SK-N-SH (cell line): ENCODE results near the gene ID4. TPM values are rescaled to one million over a fixed set of nuclear protein-coding genes. Genes with fewer than 3 reads are reported as not detected.

Source experiments
- CTCF ChIA-PET: fragments of 300-600, 350-600 bp; formaldehyde crosslinking; extraction: SDS; loops from one replicate; lab custom pipeline; 2021; lab: Yijun Ruan, JAX
- POLR2A ChIA-PET: fragments of 350-600 bp; sonication (Branson Sonifier 250); formaldehyde crosslinking; extraction: SDS; loops from one replicate; lab custom pipeline; 2020; ENCODE audit warnings: antibody characterized with exemption, inconsistent platforms; lab: Yijun Ruan, JAX
- DNase-seq: peaks from one replicate; pipeline ENCODE4 v3.0.0; 2012
- H2AFZ ChIP-seq: fragments of 200-600 bp; sonication (generic); 2 replicates; pipeline ENCODE4 v1.8.1; 2016; ENCODE audit warnings: antibody characterized with exemption, mild to moderate bottlenecking, low read depth
- H3F3A ChIP-seq: fragments of 200-600 bp; sonication (generic); replicated peaks from 2 replicates; pipeline ENCODE3; 2016; ENCODE audit warnings: antibody characterized with exemption, mild to moderate bottlenecking; ENCODE audit not compliant: insufficient read depth
- H3K27ac ChIP-seq, 2 experiments: fragments of 200-500 bp in 1 of 2; fragments of 200-600 bp in 1 of 2; sonication (Bioruptor generic) in 1 of 2; sonication (generic), shearing (Covaris generic) in 1 of 2; 2 replicates each; pipeline versions ENCODE4 v1.5.1 to v1.6.1; 2014 to 2016; ENCODE audit warnings: low read depth in 2 of 2, inconsistent platforms in 1 of 2, low read length in 1 of 2, mild to moderate bottlenecking in 1 of 2, mixed read lengths in 1 of 2
- H3K27me3 ChIP-seq: fragments of 200-600 bp; sonication (generic), shearing (Covaris generic); 2 replicates; pipeline ENCODE4 v1.6.1; 2016; ENCODE audit warnings: mixed run types; ENCODE audit not compliant: insufficient read depth
- H3K36me3 ChIP-seq, 2 experiments: fragments of 200-500 bp in 1 of 2; fragments of 200-600 bp in 1 of 2; sonication (Bioruptor generic) in 1 of 2; sonication (generic) in 1 of 2; replicated peaks in 1 of 2; 2 replicates each; pipeline versions ENCODE3 to v1.5.1; 2014 to 2016; ENCODE audit warnings: low read length in 1 of 2, mild to moderate bottlenecking in 1 of 2; ENCODE audit not compliant: insufficient read depth in 2 of 2, control insufficient read depth in 1 of 2
- H3K4me1 ChIP-seq, 2 experiments: fragments of 200-500 bp in 1 of 2; fragments of 200-600 bp in 1 of 2; sonication (Bioruptor generic) in 1 of 2; sonication (generic), shearing (Covaris generic) in 1 of 2; 2 replicates each; pipeline versions ENCODE4 v1.5.1 to v1.6.1; 2014 to 2016; ENCODE audit warnings: low read depth in 1 of 2, low read length in 1 of 2, mixed run types in 1 of 2; ENCODE audit not compliant: insufficient read depth in 2 of 2, control insufficient read depth in 1 of 2
- H3K4me2 ChIP-seq: fragments of 200-600 bp; sonication (generic), shearing (Covaris generic); 2 replicates; pipeline ENCODE4 v1.6.1; 2017; ENCODE audit warnings: mixed run types
- H3K4me3 ChIP-seq, 2 experiments: fragments of 200-500 bp in 1 of 2; fragments of 200-600 bp in 1 of 2; sonication (Bioruptor generic) in 1 of 2; sonication (generic), shearing (Covaris generic) in 1 of 2; 2 replicates each; pipeline versions ENCODE4 v1.5.1 to v1.8.1; 2014 to 2016; ENCODE audit warnings: low read depth in 2 of 2, inconsistent platforms in 1 of 2, low read length in 1 of 2, mild to moderate bottlenecking in 1 of 2, mixed read lengths in 1 of 2, moderate library complexity in 1 of 2
- H3K79me2 ChIP-seq: fragments of 200-600 bp; sonication (generic); 2 replicates; pipeline ENCODE4 v1.8.1; 2017; ENCODE audit warnings: mild to moderate bottlenecking; ENCODE audit not compliant: insufficient read depth
- H3K9ac ChIP-seq: fragments of 200-600 bp; sonication (generic); 2 replicates; pipeline ENCODE4 v1.6.1; 2017; ENCODE audit warnings: mixed run types
- H3K9me2 ChIP-seq: fragments of 200-600 bp; sonication (generic); 2 replicates; pipeline ENCODE4 v1.6.1; 2017; ENCODE audit warnings: mixed run types
- H3K9me3 ChIP-seq: fragments of 200-600 bp; sonication (generic); 2 replicates; pipeline ENCODE4 v1.6.1; 2017; ENCODE audit warnings: mixed run types, mild to moderate bottlenecking, moderate library complexity
- H4K20me1 ChIP-seq: fragments of 200-600 bp; sonication (generic); 2 replicates; pipeline ENCODE4 v1.6.1; 2017; ENCODE audit warnings: mild to moderate bottlenecking, mixed run types; ENCODE audit not compliant: insufficient read depth
- CTCF ChIP-seq: fragments of 200-600 bp; sonication (generic); IDR thresholded peaks from 2 replicates; pipeline ENCODE4 v1.6.1; 2017; ENCODE audit warnings: antibody characterized with exemption, mild to moderate bottlenecking, moderate library complexity
- EP300 ChIP-seq, 2 experiments: IDR thresholded peaks; 2 replicates each; pipeline versions ENCODE4 v1.4.0 to v1.6.1; 2012; ENCODE audit warnings: borderline replicate concordance in 1 of 2, low read depth in 1 of 2, low read length in 1 of 2
- EZH2phosphoT487 ChIP-seq: fragments of 200-600 bp; sonication (generic); IDR thresholded peaks from 2 replicates; pipeline ENCODE4 v1.6.1; 2017; ENCODE audit warnings: low read depth, mixed run types, mild to moderate bottlenecking, antibody characterized with exemption, moderate library complexity, borderline replicate concordance
- FOSL2 ChIP-seq: IDR thresholded peaks from 2 replicates; pipeline ENCODE4 v1.4.0; 2012; ENCODE audit warnings: low read depth, mild to moderate bottlenecking, moderate library complexity, borderline replicate concordance
- GABPA ChIP-seq: IDR thresholded peaks from 2 replicates; pipeline ENCODE4 v1.4.0; 2012; ENCODE audit warnings: low read depth, mild to moderate bottlenecking
- GATA2 ChIP-seq: sonication (generic); formaldehyde crosslinking; IDR thresholded peaks from 2 replicates; pipeline ENCODE4 v1.5.0; 2020; ENCODE audit warnings: mild to moderate bottlenecking, missing genetic modification reagents
- IRF3 ChIP-seq: fragments of 150-350 bp; IDR thresholded peaks from 2 replicates; pipeline ENCODE4 v1.6.1; 2016; ENCODE audit warnings: mild to moderate bottlenecking, low read depth, low read length
- JUND ChIP-seq: IDR thresholded peaks from 2 replicates; pipeline ENCODE4 v1.4.0; 2012
- MAX ChIP-seq: IDR thresholded peaks from 2 replicates; pipeline ENCODE4 v1.4.0; 2012; ENCODE audit warnings: low read depth
- MEF2A ChIP-seq: IDR thresholded peaks from 2 replicates; pipeline ENCODE4 v1.4.0; 2012; ENCODE audit warnings: low read depth, borderline replicate concordance
- NFIC ChIP-seq: IDR thresholded peaks from 2 replicates; pipeline ENCODE4 v1.4.0; 2012; ENCODE audit warnings: borderline replicate concordance
- RCOR1 ChIP-seq: fragments of 150-350 bp; IDR thresholded peaks from 2 replicates; pipeline ENCODE4 v1.6.1; 2017; ENCODE audit warnings: antibody characterized with exemption, low read length
- RFX5 ChIP-seq: IDR thresholded peaks from 2 replicates; pipeline ENCODE4 v1.6.1; 2012; ENCODE audit warnings: mild to moderate bottlenecking, improper control_type of control experiment, low read length
- RXRA ChIP-seq: IDR thresholded peaks from 2 replicates; pipeline ENCODE4 v1.4.0; 2012; ENCODE audit warnings: low read depth, mild to moderate bottlenecking, borderline replicate concordance
- SIN3A ChIP-seq: IDR thresholded peaks from 2 replicates; pipeline ENCODE4 v1.6.1; 2012; ENCODE audit warnings: low read depth, mild to moderate bottlenecking, low read length, moderate library complexity, borderline replicate concordance
- ZBTB33 ChIP-seq: IDR thresholded peaks from 2 replicates; pipeline ENCODE4 v1.4.0; 2012; ENCODE audit warnings: low read depth, borderline replicate concordance
- WGBS: methylation state at CpG from one replicate; pipeline ENCODE4 v1.1.6; 2017; ENCODE audit warnings: low lambda C conversion rate; 5-methylcytosine and 5-hydroxymethylcytosine counted together
- polyA plus RNA-seq, 3 experiments: library from polyadenylated mRNA; depleted of rRNA; stranded (reverse); fragments of >200 nt; gene quantifications; 2 replicates each; pipeline ENCODE4 v1.2.3, GENCODE V29; 2012

ID4 gene
- polyA plus RNA-seq, 1 of the 3 experiments (the other 2 are of a cell fraction), result 4.9 TPM

- TF ChIP-seq MAX (no peak), RFX5 (no peak), MEF2A (no peak), EP300 (IDR thresholded peaks at IDR 0.05; ENCODE audit: borderline replicate concordance in 1 of 2, low read depth in 1 of 2, low read length in 1 of 2) (no peak), RXRA (no peak), CTCF (no peak), SIN3A (no peak)
Observed at GRCh38 chr6:19806971-19807396, 30.2 kb upstream of the ID4 start (continued).

GRCh38 chr6:19811397-19812079 lies 25.6 kb upstream of the ID4 start:
- DNase-seq, result no peak
- no peak overlapping the region for H3K4me2 ChIP-seq
- no peaks in the 10 kb centered on the region for H3K9me2 ChIP-seq
- no peak overlapping the region for H3K27ac ChIP-seq
- H3K4me3 ChIP-seq, result no peak overlapping the region
- no peak overlapping the region for H2AFZ ChIP-seq
- no peaks in the 10 kb centered on the region for H3K9me3 ChIP-seq
- 81% methylated on average over 11 of the region's 11 CpGs for WGBS
- ChIA-PET POLR2A (no interaction called here), CTCF (no interaction called here)
- TF ChIP-seq JUND (no peak), NFIC (no peak), EP300 (IDR thresholded peaks at IDR 0.05; ENCODE audit: borderline replicate concordance in 1 of 2, low read depth in 1 of 2, low read length in 1 of 2) (no peak), GATA2 (CRISPR knock-in tag) (no peak), ZBTB33 (no peak), EZH2phosphoT487 (no peak), IRF3 (no peak), SIN3A (no peak), RFX5 (no peak), RCOR1 (no peak), GABPA (no peak), FOSL2 (no peak)
- no peaks in the 10 kb centered on the region for H3F3A ChIP-seq
- no peaks in the 10 kb centered on the region for H3K36me3 ChIP-seq
- H4K20me1 ChIP-seq, result no peaks in the 10 kb centered on the region
- H3K27me3 ChIP-seq, result no peaks in the 10 kb centered on the region
- H3K9ac ChIP-seq, result no peak overlapping the region
- no peaks in the 10 kb centered on the region for H3K4me1 ChIP-seq
- H3K79me2 ChIP-seq, result no peaks in the 10 kb centered on the region
